Karpas-422 (cell line): ENCODE measurements around the gene FBXL17. TPM values are rescaled to one million over a fixed set of nuclear protein-coding genes. Genes with fewer than 3 reads are reported as not detected.

Experiments
- DNase-seq: peaks from one replicate; pipeline ENCODE4 v3.0.0-alpha.2; 2015
- H2AFZ ChIP-seq: fragments of 200-600 bp; sonication (generic); 2 replicates; pipeline ENCODE4 v1.6.1; 2014; ENCODE audit warnings: antibody characterized with exemption, low read length, mixed read lengths
- H3K27ac ChIP-seq: fragments of 200-600 bp; sonication (generic); 2 replicates; pipeline ENCODE4 v1.5.1; 2014; ENCODE audit warnings: mild to moderate bottlenecking, low read length, moderate library complexity
- H3K27me3 ChIP-seq: fragments of 200-600 bp; sonication (generic); 2 replicates; pipeline ENCODE4 v1.6.1; 2014; ENCODE audit warnings: low read length, mixed read lengths
- H3K36me3 ChIP-seq: fragments of 200-600 bp; sonication (generic); 2 replicates; pipeline ENCODE4 v1.6.1; 2014; ENCODE audit warnings: low read length, mixed read lengths; ENCODE audit not compliant: insufficient read depth
- H3K4me1 ChIP-seq: fragments of 200-600 bp; sonication (generic); 2 replicates; pipeline ENCODE4 v1.6.1; 2014; ENCODE audit warnings: mild to moderate bottlenecking, low read length, mixed read lengths
- H3K4me2 ChIP-seq: fragments of 200-600 bp; sonication (generic); 2 replicates; pipeline ENCODE4 v1.6.1; 2014; ENCODE audit warnings: low read length, low read depth, mild to moderate bottlenecking; ENCODE audit not compliant: poor library complexity, severe bottlenecking
- H3K4me3 ChIP-seq: fragments of 200-600 bp; sonication (generic); 2 replicates; pipeline ENCODE4 v1.5.1; 2014; ENCODE audit warnings: mild to moderate bottlenecking, antibody characterized with exemption, low read length, mixed read lengths
- H3K79me2 ChIP-seq: fragments of 200-600 bp; sonication (generic); 2 replicates; pipeline ENCODE4 v1.6.1; 2014; ENCODE audit warnings: mild to moderate bottlenecking, low read length, mixed read lengths
- H3K9ac ChIP-seq: fragments of 200-600 bp; sonication (generic); 2 replicates; pipeline ENCODE4 v1.6.0; 2014; ENCODE audit warnings: low read length
- H3K9me2 ChIP-seq: fragments of 200-600 bp; sonication (generic), shearing (Covaris generic); replicated peaks from 2 replicates; pipeline ENCODE4 v1.6.0; 2014; ENCODE audit warnings: mild to moderate bottlenecking, low read length, moderate library complexity; ENCODE audit not compliant: insufficient read depth
- H3K9me3 ChIP-seq: fragments of 300-700, 200-600 bp; sonication (generic); 2 replicates; pipeline ENCODE4 v1.6.1; 2014; ENCODE audit warnings: low read length, mixed read lengths
- H4K20me1 ChIP-seq: fragments of 200-600 bp; sonication (generic); 2 replicates; pipeline ENCODE4 v1.6.1; 2014; ENCODE audit warnings: mild to moderate bottlenecking, antibody characterized with exemption, low read length, low read depth; ENCODE audit not compliant: insufficient read depth
- total RNA-seq: library from RNA; depleted of rRNA; stranded (reverse); fragments of >200 nt; shearing (Covaris generic); gene quantifications from 2 replicates; pipeline ENCODE4 v1.2.3, GENCODE V29; 2014; ENCODE audit warnings: low replicate concordance

The FBXL17 gene
- total RNA-seq, 1 experiment from 2014 or later, result 26.9 TPM

DNA sequence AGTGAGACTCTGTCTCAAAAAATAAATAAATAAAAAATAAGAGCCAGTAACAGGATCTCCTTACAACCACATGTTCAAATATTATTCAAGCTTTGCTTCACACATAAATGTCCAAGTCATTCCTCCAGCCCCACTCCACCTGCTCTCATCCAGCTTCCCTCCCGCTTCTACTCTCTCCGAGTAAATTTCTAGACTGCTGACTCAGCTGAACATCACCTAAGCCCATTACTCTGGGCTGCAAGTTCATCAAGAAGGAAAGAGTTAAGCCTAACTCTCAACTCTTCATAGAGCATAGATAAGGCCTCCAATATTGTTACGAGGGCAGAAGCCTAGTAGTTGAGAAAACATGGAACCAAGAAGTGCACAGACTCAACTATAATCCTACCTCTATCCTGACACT lies 300.2 kb downstream of the FBXL17 start:
- no peaks in the 10 kb centered on the region for H3K27me3 ChIP-seq
- no peaks in the 10 kb centered on the region for H3K9me3 ChIP-seq
- H3K4me1 ChIP-seq, result no peaks in the 10 kb centered on the region
- H3K4me3 ChIP-seq, result no peak overlapping the region
- no peak overlapping the region for H3K27ac ChIP-seq
- no peaks in the 10 kb centered on the region for H3K79me2 ChIP-seq
- no peak overlapping the region for H3K4me2 ChIP-seq
- no peak overlapping the region for H3K9ac ChIP-seq
- H4K20me1 ChIP-seq, result no peaks in the 10 kb centered on the region
- H2AFZ ChIP-seq, result no peak overlapping the region
- DNase-seq, result no peak
- no peaks in the 10 kb centered on the region for H3K9me2 ChIP-seq
- H3K36me3 ChIP-seq, result no peaks in the 10 kb centered on the region

GRCh38 chr5:108079753-108080152 lies 302.1 kb downstream of the FBXL17 start:
- H3K27ac ChIP-seq, result no peak overlapping the region
- no peak for DNase-seq

DNA sequence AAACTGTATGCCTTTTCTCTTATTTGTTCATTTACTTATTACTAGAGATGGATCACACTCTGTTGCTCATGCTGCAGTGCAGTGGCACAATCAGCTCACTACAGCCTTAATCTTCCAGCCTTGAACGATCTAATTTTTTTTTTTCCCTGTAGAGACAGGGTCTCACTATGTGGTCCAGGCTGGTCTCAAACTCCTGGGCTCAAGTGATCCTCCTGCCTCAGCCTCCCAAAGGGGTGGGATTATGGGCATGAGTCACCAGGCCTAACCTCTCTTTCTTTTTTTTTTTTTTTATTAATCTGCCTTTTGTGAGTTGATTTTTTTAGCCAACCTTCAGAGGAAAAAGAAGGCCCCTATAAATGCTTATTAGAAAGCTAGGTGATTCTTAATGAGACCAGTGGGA lies 303.0 kb downstream of the FBXL17 start:
- H3K27ac ChIP-seq, result no peak overlapping the region
- no peak overlapping the region for H3K9ac ChIP-seq
- H3K4me3 ChIP-seq, result no peak overlapping the region
- H3K36me3 ChIP-seq, result no peaks in the 10 kb centered on the region
- no peaks in the 10 kb centered on the region for H4K20me1 ChIP-seq
- H3K4me2 ChIP-seq, result no peak overlapping the region
- no peaks in the 10 kb centered on the region for H3K9me3 ChIP-seq
- no peak overlapping the region for H2AFZ ChIP-seq
- H3K79me2 ChIP-seq, result no peaks in the 10 kb centered on the region
- H3K9me2 ChIP-seq, result no peaks in the 10 kb centered on the region
- DNase-seq, result no peak
- H3K4me1 ChIP-seq, result no peaks in the 10 kb centered on the region
- no peaks in the 10 kb centered on the region for H3K27me3 ChIP-seq

More at GRCh38 chr5:108079753-108080152, 302.1 kb downstream of the FBXL17 start:
- Histone ChIP-seq H3K79me2 (no peaks in the 10 kb centered on the region), H3K9me2 (no peaks in the 10 kb centered on the region), H3K4me2 (no peak overlapping the region), H3K9me3 (no peaks in the 10 kb centered on the region), H4K20me1 (no peaks in the 10 kb centered on the region), H3K27me3 (no peaks in the 10 kb centered on the region), H2AFZ (no peak overlapping the region), H3K4me3 (no peak overlapping the region), H3K9ac (no peak overlapping the region), H3K4me1 (no peaks in the 10 kb centered on the region), H3K36me3 (no peaks in the 10 kb centered on the region)

GRCh38 chr5:108078345-108078744 lies 303.6 kb downstream of the FBXL17 start:
- Histone ChIP-seq H3K27ac (no peak overlapping the region), H3K9me3 (no peaks in the 10 kb centered on the region), H2AFZ (no peak overlapping the region), H3K4me1 (no peaks in the 10 kb centered on the region), H3K36me3 (no peaks in the 10 kb centered on the region), H3K4me3 (no peak overlapping the region), H3K79me2 (no peaks in the 10 kb centered on the region), H3K27me3 (no peaks in the 10 kb centered on the region), H3K9me2 (no peaks in the 10 kb centered on the region), H4K20me1 (no peaks in the 10 kb centered on the region), H3K4me2 (no peak overlapping the region), H3K9ac (no peak overlapping the region)
- DNase-seq, result no peak

GRCh38 chr5:108074626-108075025 lies 307.3 kb downstream of the FBXL17 start:
- DNase-seq, result no peak
- Histone ChIP-seq H3K4me3 (no peak overlapping the region), H3K9ac (no peak overlapping the region), H3K9me2 (no peaks in the 10 kb centered on the region), H4K20me1 (no peaks in the 10 kb centered on the region), H3K9me3 (no peaks in the 10 kb centered on the region), H3K4me1 (no peaks in the 10 kb centered on the region), H2AFZ (no peak overlapping the region), H3K36me3 (no peaks in the 10 kb centered on the region), H3K4me2 (no peak overlapping the region), H3K27ac (no peak overlapping the region), H3K79me2 (no peaks in the 10 kb centered on the region), H3K27me3 (no peaks in the 10 kb centered on the region)

DNA sequence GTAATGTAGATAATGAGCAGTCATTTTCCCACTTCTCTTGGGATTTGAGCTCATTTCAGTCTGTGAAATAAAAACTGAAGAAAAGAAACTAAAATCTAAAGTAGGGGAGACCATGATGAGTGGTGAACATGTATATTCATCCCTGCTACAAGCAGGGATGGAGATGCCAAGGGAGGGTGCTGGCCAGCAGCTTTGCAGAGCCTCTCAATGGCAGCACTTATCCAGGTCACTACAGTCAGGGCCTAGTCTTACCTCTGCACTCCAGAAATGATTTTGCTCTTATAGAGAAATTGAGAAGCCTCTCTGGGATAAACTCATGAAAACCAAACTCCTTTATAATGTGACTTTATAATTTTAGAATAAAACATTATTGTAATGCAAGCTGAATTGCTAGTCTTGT lies 317.6 kb downstream of the FBXL17 start:
- H3K27me3 ChIP-seq, result no peaks in the 10 kb centered on the region
- H3K36me3 ChIP-seq, result no peaks in the 10 kb centered on the region
- H3K27ac ChIP-seq, result no peak overlapping the region
- H3K4me3 ChIP-seq, result no peak overlapping the region
- no peaks in the 10 kb centered on the region for H3K79me2 ChIP-seq
- no peak overlapping the region for H2AFZ ChIP-seq
- H3K4me2 ChIP-seq, result no peak overlapping the region
- H4K20me1 ChIP-seq, result no peaks in the 10 kb centered on the region
- 0 out of 2 replicates have a peak, but pooled peaks cover 3% of the 10 kb centered on the region for H3K9me2 ChIP-seq
- H3K4me1 ChIP-seq, result no peaks in the 10 kb centered on the region
- no peaks in the 10 kb centered on the region for H3K9me3 ChIP-seq
- DNase-seq, result no peak
- no peak overlapping the region for H3K9ac ChIP-seq

DNA sequence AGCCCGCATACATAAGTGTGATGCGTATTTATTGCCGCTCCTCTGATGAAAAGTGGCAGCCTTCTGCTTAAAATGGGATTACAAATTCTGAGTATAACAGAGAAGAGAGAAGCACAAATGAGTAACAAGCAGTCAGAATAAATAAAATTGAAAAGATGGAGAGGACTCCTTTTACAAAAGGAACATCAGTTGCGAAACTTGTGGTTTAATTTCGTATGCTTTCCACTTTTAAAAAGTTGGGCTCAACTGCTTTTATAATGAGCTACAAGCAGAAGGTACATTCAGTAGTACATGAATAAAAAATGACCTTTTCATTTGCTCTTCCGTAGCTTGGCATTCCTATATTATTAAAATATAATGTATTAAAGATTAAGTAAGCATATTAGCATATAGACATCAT lies 320.0 kb downstream of the FBXL17 start:
- H3K4me3 ChIP-seq, result no peak overlapping the region
- 0 out of 2 replicates have a peak, but pooled peaks cover 3% of the 10 kb centered on the region for H3K9me2 ChIP-seq
- no peak overlapping the region for H3K9ac ChIP-seq
- H3K79me2 ChIP-seq, result no peaks in the 10 kb centered on the region
- H3K9me3 ChIP-seq, result no peaks in the 10 kb centered on the region
- no peak overlapping the region for H3K4me2 ChIP-seq
- no peaks in the 10 kb centered on the region for H4K20me1 ChIP-seq
- H3K27me3 ChIP-seq, result no peaks in the 10 kb centered on the region
- no peak overlapping the region for H2AFZ ChIP-seq
- DNase-seq, result no peak
- no peaks in the 10 kb centered on the region for H3K4me1 ChIP-seq
- H3K36me3 ChIP-seq, result no peaks in the 10 kb centered on the region
- H3K27ac ChIP-seq, result no peak overlapping the region

- no peak overlapping the region for H3K4me2 ChIP-seq
- no peak overlapping the region for H3K27ac ChIP-seq
- no peaks in the 10 kb centered on the region for H3K36me3 ChIP-seq
- H3K9me2 ChIP-seq, result 0 out of 2 replicates have a peak, but pooled peaks cover 3% of the 10 kb centered on the region
- H3K9ac ChIP-seq, result no peak overlapping the region
- H3K9me3 ChIP-seq, result no peaks in the 10 kb centered on the region
- no peaks in the 10 kb centered on the region for H3K79me2 ChIP-seq
- H3K4me1 ChIP-seq, result no peaks in the 10 kb centered on the region
- H3K4me3 ChIP-seq, result no peak overlapping the region
- no peaks in the 10 kb centered on the region for H3K27me3 ChIP-seq
- no peak overlapping the region for H2AFZ ChIP-seq
- H4K20me1 ChIP-seq, result no peaks in the 10 kb centered on the region
- DNase-seq, result no peak
Measured at GRCh38 chr5:108060340-108060739, 321.6 kb downstream of the FBXL17 start.

- no peak overlapping the region for H3K4me2 ChIP-seq
- H3K27me3 ChIP-seq, result no peaks in the 10 kb centered on the region
- H3K79me2 ChIP-seq, result no peaks in the 10 kb centered on the region
- H3K36me3 ChIP-seq, result no peaks in the 10 kb centered on the region
- no peak overlapping the region for H3K9ac ChIP-seq
- no peaks in the 10 kb centered on the region for H3K4me1 ChIP-seq
- H4K20me1 ChIP-seq, result no peaks in the 10 kb centered on the region
- no peak for DNase-seq
- H3K9me3 ChIP-seq, result no peaks in the 10 kb centered on the region; the same call in 1 of the 2 replicates
- 0 out of 2 replicates have a peak, but pooled peaks cover 3% of the 10 kb centered on the region for H3K9me2 ChIP-seq
- H2AFZ ChIP-seq, result no peak overlapping the region
- no peak overlapping the region for H3K27ac ChIP-seq
- H3K4me3 ChIP-seq, result no peak overlapping the region
Measured at GRCh38 chr5:108059334-108059733, 322.6 kb downstream of the FBXL17 start.
